M059J (cell line): ENCODE measurements around the gene ZBTB46. TPM values are rescaled to one million over a fixed set of nuclear protein-coding genes. Genes with fewer than 3 reads are reported as not detected.

ENCODE experiments used
- DNase-seq: peaks from one replicate; pipeline ENCODE4 v3.0.0-alpha.2; 2012; ENCODE audit warnings: low read depth
- total RNA-seq: library from RNA; depleted of rRNA; stranded (reverse); fragments of >200 nt; shearing (Covaris generic); gene quantifications from 2 replicates; pipeline ENCODE4 v1.2.3, GENCODE V29; 2014; rRNA removed

The ZBTB46 gene
- total RNA-seq, 1 experiment from 2014 or later, result 3.1 TPM

DNA sequence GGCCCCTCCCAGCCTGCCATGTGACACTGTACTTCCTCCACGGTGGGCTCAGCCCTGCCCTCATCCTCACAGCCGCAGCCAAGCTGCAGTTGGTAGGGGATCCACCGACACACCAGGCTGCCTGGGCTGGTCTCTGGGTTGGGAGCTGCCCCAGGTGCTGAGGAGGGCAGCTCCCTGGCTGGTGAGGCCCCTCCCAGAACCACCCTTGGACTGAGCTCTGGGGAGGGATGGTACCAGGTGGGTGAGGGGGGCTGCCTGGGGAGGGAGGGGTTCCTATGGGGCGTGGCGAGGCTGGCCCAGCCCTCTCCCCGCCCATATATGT lies 134.8 kb downstream of the ZBTB46 start:
- DNase-seq, result peak; percentile 24

- DNase-seq, result peak; percentile 7
Observed at GRCh38 chr20:63695424-63696305, 135.4 kb downstream of the ZBTB46 start.

DNA sequence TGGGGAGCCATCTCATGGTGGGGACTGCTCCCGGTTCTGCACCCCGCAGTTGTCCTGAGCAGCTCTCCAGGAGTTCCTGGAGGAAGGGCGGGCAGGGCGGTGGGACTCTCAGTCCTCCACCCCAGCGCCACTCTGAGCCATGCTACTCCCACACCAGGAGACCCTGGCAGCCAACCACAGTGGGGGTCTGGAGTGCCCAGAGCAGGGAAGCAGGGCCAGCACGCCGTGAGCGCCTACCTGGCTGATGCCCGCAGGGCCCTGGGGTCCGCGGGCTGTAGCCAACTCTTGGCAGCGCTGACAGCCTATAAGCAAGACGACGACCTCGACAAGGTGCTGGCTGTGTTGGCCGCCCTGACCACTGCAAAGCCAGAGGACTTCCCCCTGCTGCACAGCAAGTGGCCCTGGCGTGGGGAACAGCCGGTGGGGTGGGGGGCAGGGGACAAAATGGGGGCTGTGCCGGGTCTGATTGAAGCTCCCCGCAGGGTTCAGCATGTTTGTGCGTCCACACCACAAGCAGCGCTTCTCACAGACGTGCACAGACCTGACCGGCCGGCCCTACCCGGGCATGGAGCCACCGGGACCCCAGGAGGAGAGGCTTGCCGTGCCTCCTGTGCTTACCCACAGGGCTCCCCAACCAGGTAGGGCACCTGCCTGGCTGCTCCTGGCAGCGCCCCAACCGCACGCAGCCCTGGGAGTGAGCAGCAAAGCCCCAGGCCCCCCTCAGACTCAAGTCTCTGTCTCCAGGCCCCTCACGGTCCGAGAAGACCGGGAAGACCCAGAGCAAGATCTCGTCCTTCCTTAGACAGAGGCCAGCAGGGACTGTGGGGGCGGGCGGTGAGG lies 136.3 kb downstream of the ZBTB46 start:
- no peak for DNase-seq

GRCh38 chr20:63693733-63694583 lies 137.1 kb downstream of the ZBTB46 start:
- no peak for DNase-seq

Other genes with a start within 250 kb of the ZBTB46 start
- gene GMEB2, start 204.2 kb downstream of the ZBTB46 start, total RNA-seq, result 9.6 and 19.6 TPM in 2 replicates
- gene STMN3, start 177.8 kb downstream of the ZBTB46 start, total RNA-seq, result 0.89 and 2.6 TPM in 2 replicates
- gene RTEL1, start 173.0 kb downstream of the ZBTB46 start, total RNA-seq, result 4.0 and 9.9 TPM in 2 replicates
- 1.9 TPM in 1 of 2 replicates, not detected in the other for gene TNFRSF6B, start 134.6 kb downstream of the ZBTB46 start, total RNA-seq
- 29.1 and 56.3 TPM in 2 replicates for gene ARFRP1, start 123.3 kb downstream of the ZBTB46 start, total RNA-seq
- 24.2 and 25.7 TPM in 2 replicates for gene ZGPAT, start 123.2 kb downstream of the ZBTB46 start, total RNA-seq
- 0.12 and 4.4 TPM in 2 replicates for gene LIME1, start 94.6 kb downstream of the ZBTB46 start, total RNA-seq
- 36.9 and 59.3 TPM in 2 replicates for gene SLC2A4RG, start 91.5 kb downstream of the ZBTB46 start, total RNA-seq
- not detected in 2 replicates for gene ABHD16B, start 30.2 kb upstream of the ZBTB46 start, total RNA-seq
- 130 and 152 TPM in 2 replicates for gene TPD52L2, start 34.0 kb upstream of the ZBTB46 start, total RNA-seq
- gene DNAJC5, start 63.9 kb upstream of the ZBTB46 start, total RNA-seq, result 37.9 and 68.7 TPM in 2 replicates
- gene UCKL1, start 125.2 kb upstream of the ZBTB46 start, total RNA-seq, result 23.9 and 32.2 TPM in 2 replicates
- gene ZNF512B, start 138.7 kb upstream of the ZBTB46 start, total RNA-seq, result 7.7 and 17.7 TPM in 2 replicates
- gene SAMD10, start 148.4 kb upstream of the ZBTB46 start, total RNA-seq, result 0.42 and 1.2 TPM in 2 replicates
- 77.2 and 106 TPM in 2 replicates for gene PRPF6, start 149.9 kb upstream of the ZBTB46 start, total RNA-seq
- gene C20orf204, start 204.9 kb upstream of the ZBTB46 start, total RNA-seq, result 0.02 TPM in 2 replicates
- not detected in 2 replicates for gene SOX18, start 218.4 kb upstream of the ZBTB46 start, total RNA-seq
- gene TCEA2, start 231.9 kb upstream of the ZBTB46 start, total RNA-seq, result 21.1 and 28.7 TPM in 2 replicates
- 23.7 and 33.6 TPM in 2 replicates for gene RGS19, start 248.3 kb upstream of the ZBTB46 start, total RNA-seq
- 0.59 TPM in 1 of 2 replicates, not detected in the other for gene OPRL1, start 248.8 kb upstream of the ZBTB46 start, total RNA-seq